ENCODE data around the gene CCDC40.

The CCDC40 gene

DNA sequence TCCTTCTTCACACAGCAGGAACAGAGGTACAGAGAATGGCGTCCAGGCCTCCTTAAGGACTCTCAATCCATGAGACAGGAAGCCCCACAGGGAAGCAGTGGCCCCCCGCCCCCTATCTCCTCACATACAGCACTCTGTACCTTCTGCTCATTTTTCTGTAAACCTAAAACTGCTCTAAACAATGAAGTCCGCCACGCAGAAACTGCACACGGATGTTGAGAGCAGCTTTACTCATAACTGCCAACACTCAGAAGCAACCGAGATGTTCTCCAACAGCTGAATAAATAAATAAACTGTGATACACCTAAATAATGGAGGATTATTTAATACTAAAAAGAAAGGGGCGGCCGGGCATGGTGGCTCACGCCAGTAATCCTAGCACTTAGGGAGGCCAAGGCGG lies 10.6 kb upstream of the CCDC40 start:
- TF ChIP-seq CTCF (IDR thresholded peaks at IDR 0.05; ENCODE audit: borderline replicate concordance, insufficient read depth, low read depth, low read length), result no peak

DNA sequence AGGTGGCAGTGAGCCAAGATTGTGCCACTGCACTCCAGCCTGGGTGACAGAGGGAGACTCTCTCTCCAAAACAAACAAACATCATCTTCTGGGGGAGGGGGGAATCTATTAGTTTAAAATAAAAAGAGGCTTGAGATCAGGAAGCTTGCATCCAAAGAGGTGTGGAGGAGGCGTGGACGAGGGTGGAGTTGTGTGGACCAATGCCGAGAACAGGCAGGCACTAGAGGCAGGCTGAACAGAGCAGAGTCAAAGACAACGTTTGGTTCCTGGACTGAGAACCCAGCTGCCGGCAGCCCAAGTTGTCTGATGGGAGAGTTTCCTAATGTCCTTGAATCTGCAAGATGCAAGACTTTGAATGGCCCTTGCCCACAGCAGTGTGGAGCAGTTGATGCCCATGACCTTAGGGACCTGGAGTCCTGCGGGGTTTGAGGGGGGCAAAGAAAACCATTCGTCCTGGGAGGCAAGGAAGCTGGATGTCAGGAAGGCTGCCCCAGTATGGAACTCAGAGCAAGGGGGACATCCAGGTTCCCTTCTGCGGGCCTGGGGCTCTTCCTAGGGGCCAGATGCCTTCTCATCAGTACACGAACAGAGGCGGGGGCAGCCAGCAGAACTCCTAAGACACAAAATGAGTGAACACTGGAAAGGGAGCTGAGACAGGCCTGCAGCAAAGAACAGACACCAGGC lies 9.9 kb upstream of the CCDC40 start:
- no peak for TF ChIP-seq CTCF (IDR thresholded peaks at IDR 0.05; ENCODE audit: borderline replicate concordance, insufficient read depth, low read depth, low read length)
- H3K4me3 ChIP-seq (ENCODE audit: low read depth, low read length), result no peak overlapping the region

More for the DNA sequence above, 10.6 kb upstream of the CCDC40 start:
- H3K4me3 ChIP-seq (ENCODE audit: low read depth, low read length), result no peak overlapping the region

DNA sequence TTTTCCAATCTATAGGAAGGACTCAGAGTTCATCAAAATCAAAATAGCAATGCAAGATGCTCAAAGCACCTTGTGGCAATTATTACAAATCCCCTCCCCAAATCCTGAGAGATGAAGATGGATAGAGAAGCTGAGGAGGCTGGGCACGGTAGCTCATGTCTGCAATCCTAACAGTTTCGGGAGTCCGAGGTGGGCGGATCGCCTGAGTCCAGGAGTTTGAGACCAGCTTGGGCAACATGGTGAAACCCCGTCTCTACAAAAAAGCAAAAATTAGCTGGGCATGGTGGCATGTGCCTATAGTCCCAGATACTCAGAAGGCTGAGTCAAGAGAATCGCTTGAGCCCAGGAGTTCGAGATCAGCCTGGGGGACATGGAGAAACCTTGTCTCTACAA lies 9.4 kb upstream of the CCDC40 start:
- H3K4me3 ChIP-seq (ENCODE audit: low read depth, low read length), result no peak overlapping the region
- TF ChIP-seq CTCF (IDR thresholded peaks at IDR 0.05; ENCODE audit: borderline replicate concordance, insufficient read depth, low read depth, low read length), result no peak

GRCh38 chr17:80028030-80028429 lies 8.4 kb upstream of the CCDC40 start:
- TF ChIP-seq CTCF (IDR thresholded peaks at IDR 0.05; ENCODE audit: borderline replicate concordance, insufficient read depth, low read depth, low read length), result no peak
- H3K4me3 ChIP-seq (ENCODE audit: low read depth, low read length), result no peak overlapping the region

GRCh38 chr17:80029258-80029974 lies 7.0 kb upstream of the CCDC40 start:
- TF ChIP-seq CTCF (IDR thresholded peaks at IDR 0.05; ENCODE audit: borderline replicate concordance, insufficient read depth, low read depth, low read length), result no peak
- H3K4me3 ChIP-seq (ENCODE audit: low read depth, low read length), result no peak overlapping the region

DNA sequence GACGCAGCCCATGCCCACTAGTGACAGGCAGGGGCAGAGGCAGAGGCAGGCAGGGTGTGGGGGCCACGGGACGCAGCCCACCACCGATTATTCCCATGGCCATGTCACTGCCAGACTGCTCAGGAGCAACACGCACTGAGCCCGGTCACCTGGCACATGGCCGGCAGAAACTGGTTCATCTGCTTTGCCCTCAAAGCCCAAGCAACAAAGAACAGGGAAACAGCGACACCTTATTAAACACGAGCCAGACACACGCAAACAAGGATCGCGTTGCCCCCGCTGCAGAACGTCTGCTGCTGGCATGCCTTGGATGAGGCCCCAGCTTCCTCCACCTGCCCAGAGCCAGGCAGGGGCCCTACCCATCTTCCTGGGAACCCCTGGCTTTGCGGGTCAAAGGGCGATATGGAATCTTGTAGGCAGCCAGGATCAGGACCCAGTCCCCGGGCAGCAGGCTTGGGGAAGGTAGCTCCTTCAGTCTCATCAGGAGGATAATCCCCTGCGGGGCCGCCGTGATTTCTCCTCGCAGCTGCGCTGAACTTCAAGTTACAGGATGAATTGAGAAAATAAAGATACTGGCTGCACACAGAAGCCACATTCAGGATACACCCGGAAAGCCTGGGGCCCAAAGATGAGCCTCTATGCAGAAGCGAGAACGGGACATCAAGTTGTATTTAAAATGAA lies 5.6 kb upstream of the CCDC40 start:
- TF ChIP-seq CTCF (IDR thresholded peaks at IDR 0.05; ENCODE audit: borderline replicate concordance, insufficient read depth, low read depth, low read length), result no peak
- H3K4me3 ChIP-seq (ENCODE audit: low read depth, low read length), result no peak overlapping the region

Data from GM12875 (cell line).